Measurements from ENCODE around the gene PDCD6IP.
"Not testable (repeated sequence)": the region's sequence is repeated elsewhere in the genome, so short reads cannot be mapped to it uniquely, and the experiment has no call there.

The PDCD6IP gene

DNA sequence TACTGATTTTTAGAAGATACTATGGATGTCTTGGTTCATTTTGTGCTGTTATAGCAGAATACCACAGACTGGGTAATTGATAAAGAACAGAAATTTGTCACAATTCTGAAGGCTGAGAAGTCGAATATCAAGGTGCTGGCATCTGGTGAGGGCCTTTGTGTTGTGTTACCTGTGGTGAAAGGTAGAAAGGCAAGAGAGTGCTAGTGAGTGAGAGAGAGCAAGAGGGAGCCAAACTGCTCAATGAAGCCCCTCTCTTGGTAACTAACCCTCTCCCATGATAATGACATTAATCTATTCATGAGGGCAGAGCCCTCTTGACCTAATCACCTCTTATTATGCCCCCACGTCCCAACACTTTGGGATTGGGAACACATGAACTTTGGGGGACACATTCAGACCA, 31.3 kb downstream of the PDCD6IP start:
- Histone ChIP-seq H4K5ac (ENCODE audit: low read length) (no peak overlapping the region), H2AK5ac (ENCODE audit: low read length) (no peak overlapping the region), H2BK120ac (ENCODE audit: low read depth, low read length) (no peak overlapping the region), H3K9ac (ENCODE audit: low read length) (no peak overlapping the region), H3K23ac (ENCODE audit: low read length) (no peak overlapping the region), H3K56ac (ENCODE audit: low read length) (no peak overlapping the region), H3K18ac (ENCODE audit: low read length) (no peak overlapping the region), H3K79me1 (ENCODE audit: low read length) (no peaks in the 10 kb centered on the region), H3K4me3 (ENCODE audit: low read length) (no peak overlapping the region), H2BK15ac (replicated peaks; ENCODE audit: low read depth) (no peak overlapping the region), H3K4me2 (ENCODE audit: low read length) (no peak overlapping the region), H4K8ac (ENCODE audit: low read depth, low read length) (no peak overlapping the region), H3K36me3 (ENCODE audit: control insufficient read depth, insufficient read depth, low read length) (no peaks in the 10 kb centered on the region), H3K79me2 (ENCODE audit: control insufficient read depth, insufficient read depth, low read length) (no peaks in the 10 kb centered on the region), H3K27me3 (ENCODE audit: insufficient read depth, low read length, poor library complexity) (no peaks in the 10 kb centered on the region), H2BK5ac (ENCODE audit: low read length) (no peak overlapping the region), H3K4me1 (ENCODE audit: control insufficient read depth, low read depth, low read length) (no peaks in the 10 kb centered on the region), H3K27ac (ENCODE audit: low read depth, low read length) (no peak overlapping the region), H3K4ac (ENCODE audit: low read depth, low read length) (no peak overlapping the region)
- no CpG with 5 or more reads among the region's 2 CpGs for WGBS (ENCODE audit: extremely low coverage, insufficient coverage, low lambda C conversion rate)
- DNase-seq: no peak

DNA sequence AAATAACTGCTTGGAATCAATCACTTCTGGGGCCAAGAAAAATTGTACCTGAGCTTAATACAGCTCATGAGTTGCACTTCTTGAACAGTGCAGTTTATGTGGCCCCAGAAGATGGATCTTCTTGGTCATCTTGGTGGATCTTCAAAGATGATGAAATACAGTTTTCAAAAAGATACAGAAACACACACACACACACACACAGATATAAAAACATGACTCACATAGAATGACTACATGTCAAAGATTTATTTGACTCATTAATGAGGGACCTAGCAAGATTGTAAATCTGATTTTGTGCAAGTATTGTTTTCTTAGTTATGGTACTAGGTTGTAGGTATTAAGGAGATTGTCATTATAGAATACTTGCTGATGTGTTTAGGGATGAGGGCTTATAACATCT, 32.6 kb downstream of the PDCD6IP start:
- Histone ChIP-seq H2BK15ac (replicated peaks; ENCODE audit: low read depth) (no peak overlapping the region), H3K27me3 (ENCODE audit: insufficient read depth, low read length, poor library complexity) (no peaks in the 10 kb centered on the region), H3K9ac (ENCODE audit: low read length) (no peak overlapping the region), H4K5ac (ENCODE audit: low read length) (no peak overlapping the region), H3K56ac (ENCODE audit: low read length) (no peak overlapping the region), H3K79me1 (ENCODE audit: low read length) (no peaks in the 10 kb centered on the region), H4K8ac (ENCODE audit: low read depth, low read length) (no peak overlapping the region), H3K36me3 (ENCODE audit: control insufficient read depth, insufficient read depth, low read length) (no peaks in the 10 kb centered on the region), H2AK5ac (ENCODE audit: low read length) (no peak overlapping the region), H3K27ac (ENCODE audit: low read depth, low read length) (no peak overlapping the region), H3K4me2 (ENCODE audit: low read length) (no peak overlapping the region), H3K4me1 (ENCODE audit: control insufficient read depth, low read depth, low read length) (no peaks in the 10 kb centered on the region), H2BK120ac (ENCODE audit: low read depth, low read length) (no peak overlapping the region), H3K23ac (ENCODE audit: low read length) (no peak overlapping the region), H3K4me3 (ENCODE audit: low read length) (no peak overlapping the region), H3K79me2 (ENCODE audit: control insufficient read depth, insufficient read depth, low read length) (no peaks in the 10 kb centered on the region), H3K18ac (ENCODE audit: low read length) (no peak overlapping the region), H3K4ac (ENCODE audit: low read depth, low read length) (no peak overlapping the region), H2BK5ac (ENCODE audit: low read length) (no peak overlapping the region)
- no peak for DNase-seq

DNA sequence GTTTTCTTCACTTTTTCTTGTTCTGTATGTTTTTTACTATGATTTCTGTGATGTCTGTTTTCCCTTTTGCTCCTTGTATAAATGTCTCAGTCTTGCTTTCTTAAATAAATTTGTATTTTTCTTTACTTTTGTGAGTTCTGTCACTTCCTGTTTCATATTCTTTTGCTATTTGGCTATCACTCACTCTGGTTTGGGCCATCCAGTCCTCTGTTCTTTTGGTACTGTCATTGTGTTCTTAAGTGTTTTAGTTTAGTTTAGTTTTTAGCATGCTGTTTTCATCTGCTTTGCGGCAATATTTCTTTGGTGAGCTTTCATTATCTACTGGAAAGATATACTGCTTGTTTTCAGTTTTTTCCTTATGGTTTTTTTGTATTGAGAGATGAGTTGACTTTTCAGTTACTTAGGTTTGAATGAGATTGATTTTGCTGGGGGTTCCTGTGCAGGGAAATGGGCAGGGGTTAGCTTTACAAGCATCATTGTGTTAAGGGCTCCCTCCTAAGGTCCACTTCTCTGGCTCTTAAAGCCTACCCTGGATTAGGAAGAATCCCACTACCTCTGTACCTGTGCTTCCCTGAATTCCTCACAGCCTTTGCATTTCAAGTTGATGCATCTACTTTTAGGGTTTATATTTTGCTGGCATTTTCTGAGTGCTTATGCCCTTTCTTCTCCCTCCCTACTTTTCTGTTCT, 35.1 kb downstream of the PDCD6IP start:
- H3K9ac ChIP-seq (ENCODE audit: low read length): no peak overlapping the region
- no peak overlapping the region for H2AK5ac ChIP-seq (ENCODE audit: low read length)
- no peak overlapping the region for H2BK5ac ChIP-seq (ENCODE audit: low read length)
- H3K36me3 ChIP-seq (ENCODE audit: control insufficient read depth, insufficient read depth, low read length): no peaks in the 10 kb centered on the region
- no peaks in the 10 kb centered on the region for H3K79me1 ChIP-seq (ENCODE audit: low read length)
- no peak overlapping the region for H3K56ac ChIP-seq (ENCODE audit: low read length)
- DNase-seq: peak; percentile 17
- no peaks in the 10 kb centered on the region for H3K79me2 ChIP-seq (ENCODE audit: control insufficient read depth, insufficient read depth, low read length)
- no peaks in the 10 kb centered on the region for H3K4me1 ChIP-seq (ENCODE audit: control insufficient read depth, low read depth, low read length)
- no CpG with 5 or more reads among the region's 1 CpG for whole genome bisulfite sequencing (ENCODE audit: extremely low coverage, insufficient coverage, low lambda C conversion rate)
- no peak overlapping the region for H3K27ac ChIP-seq (ENCODE audit: low read depth, low read length)
- no peak overlapping the region for H3K4me2 ChIP-seq (ENCODE audit: low read length)
- H3K23ac ChIP-seq (ENCODE audit: low read length): no peak overlapping the region
- H2BK15ac ChIP-seq (replicated peaks; ENCODE audit: low read depth): no peak overlapping the region
- H3K18ac ChIP-seq (ENCODE audit: low read length): no peak overlapping the region
- H3K27me3 ChIP-seq (ENCODE audit: insufficient read depth, low read length, poor library complexity): no peaks in the 10 kb centered on the region
- no peak overlapping the region for H4K5ac ChIP-seq (ENCODE audit: low read length)
- H2BK120ac ChIP-seq (ENCODE audit: low read depth, low read length): no peak overlapping the region
- no peak overlapping the region for H3K4me3 ChIP-seq (ENCODE audit: low read length)
- H4K8ac ChIP-seq (ENCODE audit: low read depth, low read length): no peak overlapping the region
- H3K4ac ChIP-seq (ENCODE audit: low read depth, low read length): no peak overlapping the region

DNA sequence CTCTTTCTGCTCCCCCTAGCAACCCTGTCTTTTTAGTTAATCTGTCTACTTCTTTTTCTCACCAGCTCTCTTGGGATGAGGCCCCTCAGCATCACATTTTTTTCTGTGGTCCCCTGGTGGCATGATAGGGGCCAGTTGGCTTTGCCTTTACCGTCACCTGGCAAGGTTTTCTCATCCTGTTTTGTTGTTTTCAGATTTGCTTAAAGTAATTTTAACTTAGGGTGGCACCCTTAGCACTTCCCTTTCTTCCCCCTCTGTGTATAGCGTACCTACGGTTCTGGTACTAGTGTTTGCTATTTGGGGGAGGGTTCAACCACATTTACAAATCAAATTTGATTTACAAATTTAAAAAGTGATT, 35.6 kb downstream of the PDCD6IP start:
- Histone ChIP-seq H4K8ac (ENCODE audit: low read depth, low read length) (no peak overlapping the region), H3K27me3 (ENCODE audit: insufficient read depth, low read length, poor library complexity) (no peaks in the 10 kb centered on the region), H3K23ac (ENCODE audit: low read length) (no peak overlapping the region), H3K4ac (ENCODE audit: low read depth, low read length) (no peak overlapping the region), H3K56ac (ENCODE audit: low read length) (no peak overlapping the region), H3K36me3 (ENCODE audit: control insufficient read depth, insufficient read depth, low read length) (no peaks in the 10 kb centered on the region), H2BK15ac (replicated peaks; ENCODE audit: low read depth) (no peak overlapping the region), H2BK5ac (ENCODE audit: low read length) (no peak overlapping the region), H3K79me2 (ENCODE audit: control insufficient read depth, insufficient read depth, low read length) (no peaks in the 10 kb centered on the region), H3K27ac (ENCODE audit: low read depth, low read length) (no peak overlapping the region), H3K4me3 (ENCODE audit: low read length) (no peak overlapping the region), H3K79me1 (ENCODE audit: low read length) (no peaks in the 10 kb centered on the region), H3K9ac (ENCODE audit: low read length) (no peak overlapping the region), H4K5ac (ENCODE audit: low read length) (no peak overlapping the region), H3K4me1 (ENCODE audit: control insufficient read depth, low read depth, low read length) (no peaks in the 10 kb centered on the region), H3K4me2 (ENCODE audit: low read length) (no peak overlapping the region), H2BK120ac (ENCODE audit: low read depth, low read length) (no peak overlapping the region), H3K18ac (ENCODE audit: low read length) (no peak overlapping the region), H2AK5ac (ENCODE audit: low read length) (no peak overlapping the region)
- DNase-seq: no peak
- WGBS (ENCODE audit: extremely low coverage, insufficient coverage, low lambda C conversion rate): no CpG with 5 or more reads among the region's 3 CpGs

DNA sequence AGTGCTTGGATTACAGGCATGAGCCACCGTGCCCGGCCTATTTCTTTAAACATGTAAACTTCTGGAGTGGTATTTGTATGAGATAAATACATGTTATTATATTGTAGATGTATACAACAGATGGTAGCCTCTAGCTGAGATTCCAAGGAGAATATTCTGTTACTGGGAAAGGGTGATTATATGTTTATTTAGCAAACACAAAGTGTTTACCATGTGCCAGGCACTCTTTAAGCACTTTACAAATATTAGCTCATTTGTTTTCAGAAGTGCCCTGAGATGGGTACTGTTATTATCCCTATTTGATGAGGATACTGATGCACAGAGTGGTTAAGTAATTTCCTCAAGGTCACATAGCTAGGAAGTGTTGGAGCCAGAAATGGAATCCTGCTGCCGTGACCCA, 38.8 kb downstream of the PDCD6IP start:
- not testable (repeated sequence) for H3K23ac ChIP-seq (ENCODE audit: low read length); H3K4ac ChIP-seq (ENCODE audit: low read depth, low read length); H2BK15ac ChIP-seq (replicated peaks; ENCODE audit: low read depth); H3K4me2 ChIP-seq (ENCODE audit: low read length); H3K36me3 ChIP-seq (ENCODE audit: control insufficient read depth, insufficient read depth, low read length); DNase-seq; H3K56ac ChIP-seq (ENCODE audit: low read length); H2BK120ac ChIP-seq (ENCODE audit: low read depth, low read length); H3K27ac ChIP-seq (ENCODE audit: low read depth, low read length); H4K8ac ChIP-seq (ENCODE audit: low read depth, low read length); H2BK5ac ChIP-seq (ENCODE audit: low read length); H3K4me1 ChIP-seq (ENCODE audit: control insufficient read depth, low read depth, low read length); H4K5ac ChIP-seq (ENCODE audit: low read length); H3K79me2 ChIP-seq (ENCODE audit: control insufficient read depth, insufficient read depth, low read length); H3K79me1 ChIP-seq (ENCODE audit: low read length); H3K4me3 ChIP-seq (ENCODE audit: low read length); H2AK5ac ChIP-seq (ENCODE audit: low read length); H3K27me3 ChIP-seq (ENCODE audit: insufficient read depth, low read length, poor library complexity); H3K18ac ChIP-seq (ENCODE audit: low read length); H3K9ac ChIP-seq (ENCODE audit: low read length)
- WGBS (ENCODE audit: extremely low coverage, insufficient coverage, low lambda C conversion rate): no CpG with 5 or more reads among the region's 3 CpGs

DNA sequence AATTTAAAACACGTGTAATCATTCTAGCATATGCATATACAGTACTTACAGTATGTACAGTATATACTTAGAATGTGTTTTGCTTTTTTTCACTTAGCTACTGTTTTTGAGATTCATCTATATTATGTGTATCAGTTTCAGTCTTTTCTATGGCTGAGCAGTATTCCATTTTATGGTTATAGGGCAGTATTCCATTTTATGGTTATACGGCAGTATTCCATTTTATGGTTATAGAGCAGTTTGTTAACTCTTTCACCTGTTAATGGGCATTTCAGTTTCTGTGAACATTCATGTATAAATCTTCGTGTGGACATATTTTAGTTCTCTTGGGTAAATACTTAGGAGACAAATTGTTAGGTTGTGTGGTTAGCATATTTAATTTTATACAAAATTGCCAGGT, 40.9 kb downstream of the PDCD6IP start:
- no peak overlapping the region for H4K8ac ChIP-seq (ENCODE audit: low read depth, low read length)
- no peaks in the 10 kb centered on the region for H3K36me3 ChIP-seq (ENCODE audit: control insufficient read depth, insufficient read depth, low read length)
- no peaks in the 10 kb centered on the region for H3K79me2 ChIP-seq (ENCODE audit: control insufficient read depth, insufficient read depth, low read length)
- no peak for DNase-seq
- H3K27ac ChIP-seq (ENCODE audit: low read depth, low read length): no peak overlapping the region
- H2BK5ac ChIP-seq (ENCODE audit: low read length): no peak overlapping the region
- H3K79me1 ChIP-seq (ENCODE audit: low read length): no peaks in the 10 kb centered on the region
- H2AK5ac ChIP-seq (ENCODE audit: low read length): no peak overlapping the region
- no peak overlapping the region for H3K18ac ChIP-seq (ENCODE audit: low read length)
- H3K56ac ChIP-seq (ENCODE audit: low read length): no peak overlapping the region
- H4K5ac ChIP-seq (ENCODE audit: low read length): no peak overlapping the region
- no peak overlapping the region for H3K23ac ChIP-seq (ENCODE audit: low read length)
- H3K9ac ChIP-seq (ENCODE audit: low read length): no peak overlapping the region
- no peaks in the 10 kb centered on the region for H3K4me1 ChIP-seq (ENCODE audit: control insufficient read depth, low read depth, low read length)
- H3K4ac ChIP-seq (ENCODE audit: low read depth, low read length): no peak overlapping the region
- H3K27me3 ChIP-seq (ENCODE audit: insufficient read depth, low read length, poor library complexity): no peaks in the 10 kb centered on the region
- no CpG with 5 or more reads among the region's 3 CpGs for WGBS (ENCODE audit: extremely low coverage, insufficient coverage, low lambda C conversion rate)
- no peak overlapping the region for H2BK120ac ChIP-seq (ENCODE audit: low read depth, low read length)
- no peak overlapping the region for H2BK15ac ChIP-seq (replicated peaks; ENCODE audit: low read depth)
- H3K4me2 ChIP-seq (ENCODE audit: low read length): no peak overlapping the region
- H3K4me3 ChIP-seq (ENCODE audit: low read length): no peak overlapping the region

Data from mesendoderm (in vitro differentiated cells).